Ovary (tissue), 9 donors: ENCODE measurements around the gene PHF11. TPM values are rescaled to one million over a fixed set of nuclear protein-coding genes. Genes with fewer than 3 reads are reported as not detected.

Experiments used
- DNase-seq, 5 donors: peaks; one replicate each; pipeline ENCODE4 v3.0.0-alpha.2; 2019 to 2020
- H3K27ac ChIP-seq, 2 donors: fragments of 200-600 bp; one replicate each; pipeline versions ENCODE4 v1.5.1 to v1.8.0; 2019 to 2022
- H3K27me3 ChIP-seq: fragments of 200-600 bp; one replicate; pipeline ENCODE4 v1.8.0; 2022
- H3K36me3 ChIP-seq: fragments of 200-600 bp; sonication (generic); one replicate; pipeline ENCODE4 v1.5.1; 2019
- H3K4me1 ChIP-seq: one replicate; pipeline ENCODE4 v1.8.1; 2013; ENCODE audit warnings: mild to moderate bottlenecking, moderate library complexity; ENCODE audit not compliant: insufficient read depth
- H3K4me3 ChIP-seq: fragments of 200-600 bp; sonication (generic); one replicate; pipeline ENCODE4 v1.5.1; 2017
- H3K9me3 ChIP-seq, 2 donors: fragments of 200-600 bp in 1 of 2; sonication (generic) in 1 of 2; one replicate each; pipeline versions ENCODE4 v1.5.1 to v1.8.1; 2013 to 2019; ENCODE audit warnings: mild to moderate bottlenecking in 1 of 2, moderate library complexity in 1 of 2
- CTCF ChIP-seq, 3 donors: fragments of 450-650 bp in 2 of 3; fragments of 200-600 bp in 1 of 3; IDR thresholded peaks; one replicate each; pipeline versions ENCODE4 v1.5.1 to v1.8.0; 2016 to 2022; ENCODE audit warnings: antibody characterized with exemption in 3 of 3, mild to moderate bottlenecking in 1 of 3
- EP300 ChIP-seq: sonication (generic); formaldehyde crosslinking; IDR thresholded peaks from one replicate; pipeline ENCODE4 v1.6.1; 2017; ENCODE audit warnings: antibody characterized with exemption
- POLR2A ChIP-seq: fragments of 450-650 bp; IDR thresholded peaks from one replicate; pipeline ENCODE4 v1.6.1; 2017; ENCODE audit warnings: antibody characterized with exemption, mild to moderate bottlenecking, moderate library complexity
- WGBS, 3 donors: extraction: QIAGEN DNeasy Blood & Tissue Kit in 1 of 3; methylation state at CpG; one replicate each; pipeline versions ENCODE4 v1.1.5 to v1.1.7; 2013 to 2017; 5-methylcytosine and 5-hydroxymethylcytosine counted together
- intact Hi-C, 4 donors: fragments of 100-400 bp; cut with DNase I; formaldehyde crosslinking; loops; one replicate each; pipeline versions ENCODE4 v1.11.0 to v1.15.1; 2022 to 2023
- polyA plus RNA-seq, 2 donors: library from polyadenylated mRNA; stranded (reverse); fragments of 200-250 nt in 1 of 2; fragments of 350-450 nt in 1 of 2; fragmentation: Illumina TruSeq in 1 of 2; extraction: RNeasy Lipid Tissue Mini Kit (QIAGEN cat#74804) in 1 of 2; gene quantifications; one replicate each; pipeline ENCODE4 v1.2.3, GENCODE V29; 2013 to 2014
- total RNA-seq, 7 donors: library from RNA; depleted of rRNA in 2 of 7; stranded (reverse); fragments of >200 nt in 2 of 7; fragmentation: NEBNext Ultra II Directional in 3 of 7; extraction: Animal tissue kit (Norgen Biotek cat#: 25700) in 3 of 7; gene quantifications; one replicate each; pipeline versions ENCODE4 v1.1.0 to v1.2.4, GENCODE V29; 2016 to 2023
- donor health status: DM: no; HTN: no; CAD: no; lungs with moderate emphysema.
- donor health status: DM: no; HTN: no; CAD: no.
- donor health status: Bipolar disorder and iron deficiency.
- donor health status: DM: yes; HTN: yes; CAD: no.
- donor health status: DM: no; HTN: no; CAD: no.
- donor health status: DM: yes; HTN: yes; CAD: no.

PHF11 gene
- total and polyA plus RNA-seq, 9 donors = 25.5 to 57.0 (median 34.0) TPM

GRCh38 chr13:49499889-49500660 is 4.3 kb downstream of the PHF11 start:
- H3K4me3 ChIP-seq = no peak overlapping the region
- WGBS, 3 donors = 71 to 83% (median 74%) methylated on average over 6 of the region's 6 CpGs
- no peak overlapping the region for H3K27ac ChIP-seq
- H3K27me3 ChIP-seq = no peaks in the 10 kb centered on the region
- no peak for TF ChIP-seq EP300
- TF ChIP-seq POLR2A = no peak
- TF ChIP-seq CTCF (IDR thresholded peaks at IDR 0.05) = no peak
- intact Hi-C loops = no loop called here
- no peaks in the 10 kb centered on the region for H3K36me3 ChIP-seq
- no peaks in the 10 kb centered on the region for H3K4me1 ChIP-seq
- H3K9me3 ChIP-seq = no peaks in the 10 kb centered on the region
- no peak for DNase-seq

- no peak for DNase-seq
- 63 to 71% (median 64%) methylated on average over 9 of the region's 9 CpGs for WGBS, 3 donors
- H3K27ac ChIP-seq = no peak overlapping the region
- H3K27me3 ChIP-seq = no peaks in the 10 kb centered on the region
- TF ChIP-seq POLR2A (no peak), CTCF (IDR thresholded peaks at IDR 0.05) (no peak), EP300 (no peak)
- no peaks in the 10 kb centered on the region for H3K9me3 ChIP-seq
- no peak overlapping the region for H3K4me3 ChIP-seq
- H3K4me1 ChIP-seq = no peaks in the 10 kb centered on the region
- intact Hi-C loops = no loop called here
- no peaks in the 10 kb centered on the region for H3K36me3 ChIP-seq
Observed at GRCh38 chr13:49502954-49503353, 7.2 kb downstream of the PHF11 start.

- TF ChIP-seq EP300 (no peak), POLR2A (no peak), CTCF (IDR thresholded peaks at IDR 0.05) (no peak)
- H3K27me3 ChIP-seq = no peaks in the 10 kb centered on the region
- whole genome bisulfite sequencing, 3 donors = 81 to 90% (median 90%) methylated on average over 3 of the region's 3 CpGs
- no peaks in the 10 kb centered on the region for H3K4me1 ChIP-seq
- H3K27ac ChIP-seq = no peak overlapping the region
- DNase-seq = no peak
- H3K4me3 ChIP-seq = no peak overlapping the region
- H3K36me3 ChIP-seq = no peaks in the 10 kb centered on the region
- intact Hi-C loops = no loop called here
- no peaks in the 10 kb centered on the region for H3K9me3 ChIP-seq
Observed at GRCh38 chr13:49503951-49504350, 8.2 kb downstream of the PHF11 start.

- Histone ChIP-seq H3K27ac (no peak overlapping the region), H3K4me3 (no peak overlapping the region), H3K36me3 (no peaks in the 10 kb centered on the region), H3K9me3 (no peaks in the 10 kb centered on the region), H3K4me1 (no peaks in the 10 kb centered on the region), H3K27me3 (no peaks in the 10 kb centered on the region)
- no peak for DNase-seq
- intact Hi-C loops = no loop called here
- TF ChIP-seq CTCF (IDR thresholded peaks at IDR 0.05) = no peak
- TF ChIP-seq POLR2A = no peak
- no peak for TF ChIP-seq EP300
- WGBS, 3 donors = 86 to 90% (median 86%) methylated on average over 2 of the region's 2 CpGs
Observed at GRCh38 chr13:49512578-49512977, 16.8 kb downstream of the PHF11 start.
